NCI-H2171 treated with DMSO at 0.1 percent for 48 hours (cell line): Measurements from ENCODE around the gene IMPDH1.

Experiments
- DNase-seq: peaks from one replicate; lab custom pipeline; 2025; lab: John Stamatoyannopoulos, UW

IMPDH1 gene

DNA sequence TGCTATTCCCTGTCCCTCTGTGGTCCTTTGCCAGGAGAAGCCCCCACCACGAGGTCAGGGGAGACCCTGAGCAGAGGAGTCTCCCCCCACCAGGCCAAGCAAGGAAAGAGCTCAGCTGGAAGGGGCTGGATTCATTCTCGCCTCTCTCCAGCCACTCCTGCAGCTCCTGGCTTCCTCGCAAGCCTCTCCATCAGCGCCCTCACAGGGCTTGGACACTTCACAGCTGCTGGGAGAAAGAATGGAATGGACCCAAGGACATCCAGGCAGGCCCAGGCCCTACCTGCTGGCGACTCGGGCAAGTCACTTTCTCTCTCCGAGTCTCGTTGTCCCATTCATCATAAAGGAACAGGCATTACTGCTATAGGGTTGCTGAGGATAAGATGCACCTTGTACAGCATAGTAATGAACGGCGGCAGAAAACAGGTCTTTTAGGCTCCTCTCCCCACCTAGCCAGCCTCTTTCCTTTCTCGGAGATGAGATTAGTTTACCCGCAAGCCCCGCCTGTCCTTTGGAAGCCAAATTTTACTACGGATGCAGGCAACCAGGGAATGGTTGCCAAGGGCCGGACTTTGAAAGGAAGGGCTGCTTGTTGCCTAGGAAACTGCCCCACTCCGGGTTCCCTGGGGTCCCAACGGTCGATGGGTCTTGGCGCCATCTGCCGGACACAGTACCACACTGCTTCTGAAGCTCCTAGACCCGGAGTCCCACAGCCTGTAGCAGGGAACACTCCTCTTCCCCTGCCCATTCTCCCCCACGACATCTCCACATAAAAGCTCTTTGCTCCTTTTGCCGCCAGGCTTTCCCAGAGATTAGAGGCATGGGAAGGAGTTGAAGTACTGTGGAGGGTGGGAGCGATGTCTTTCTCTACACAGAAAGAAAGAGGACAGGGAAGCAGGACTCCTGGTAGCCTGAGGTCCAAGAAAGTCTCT lies 22.3 kb downstream of the IMPDH1 start:
- peak; percentile 59 for DNase-seq

DNA sequence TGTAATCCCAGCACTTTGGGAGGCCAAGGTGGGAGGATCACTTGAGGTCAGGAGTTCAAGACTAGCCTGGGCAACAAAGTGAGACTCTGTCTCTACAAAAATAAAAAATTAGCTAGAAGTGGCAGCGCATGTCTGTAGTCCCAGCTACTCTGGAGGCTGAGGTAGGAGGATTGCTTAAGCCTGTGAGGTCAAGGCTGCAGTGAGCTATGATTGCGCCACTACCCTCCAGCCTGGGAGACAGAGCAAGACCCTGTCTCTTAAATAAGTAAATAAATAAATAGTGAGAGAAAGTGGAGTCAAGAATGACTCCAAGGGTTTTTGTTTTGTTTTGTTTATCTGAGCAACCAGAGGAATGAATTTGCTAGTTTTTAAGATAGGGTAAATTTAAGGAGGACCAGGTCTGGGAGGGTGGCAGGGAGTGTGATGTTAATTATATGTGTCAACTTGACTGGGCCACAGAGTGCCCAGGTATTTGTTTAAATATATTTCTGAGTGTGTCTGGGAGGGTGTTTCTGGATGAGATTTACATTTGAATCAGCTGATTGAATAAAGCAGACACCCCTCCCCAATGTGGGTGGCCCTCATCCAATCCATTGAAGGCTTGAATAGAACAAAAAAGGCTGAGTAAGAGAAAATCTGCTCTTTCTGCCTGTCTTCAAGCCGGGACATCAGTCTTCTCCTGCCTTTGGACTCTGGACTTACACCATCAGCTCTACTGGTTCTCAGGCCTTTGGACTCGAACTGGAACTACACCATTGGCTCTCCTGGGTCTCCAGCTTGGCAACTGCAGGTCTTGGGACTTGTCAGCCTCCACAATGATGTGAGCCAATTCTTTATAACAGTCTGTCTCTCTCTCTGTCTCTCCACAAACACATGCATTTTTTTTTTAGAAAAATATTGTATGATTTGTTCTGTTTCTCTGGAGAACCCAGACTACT lies 23.5 kb downstream of the IMPDH1 start:
- DNase-seq, result no peak

- no peak for DNase-seq
Observed at GRCh38 chr7:128384726-128385125, 25.1 kb downstream of the IMPDH1 start.

GRCh38 chr7:128383776-128384175 lies 26.0 kb downstream of the IMPDH1 start:
- DNase-seq, result no peak

DNA sequence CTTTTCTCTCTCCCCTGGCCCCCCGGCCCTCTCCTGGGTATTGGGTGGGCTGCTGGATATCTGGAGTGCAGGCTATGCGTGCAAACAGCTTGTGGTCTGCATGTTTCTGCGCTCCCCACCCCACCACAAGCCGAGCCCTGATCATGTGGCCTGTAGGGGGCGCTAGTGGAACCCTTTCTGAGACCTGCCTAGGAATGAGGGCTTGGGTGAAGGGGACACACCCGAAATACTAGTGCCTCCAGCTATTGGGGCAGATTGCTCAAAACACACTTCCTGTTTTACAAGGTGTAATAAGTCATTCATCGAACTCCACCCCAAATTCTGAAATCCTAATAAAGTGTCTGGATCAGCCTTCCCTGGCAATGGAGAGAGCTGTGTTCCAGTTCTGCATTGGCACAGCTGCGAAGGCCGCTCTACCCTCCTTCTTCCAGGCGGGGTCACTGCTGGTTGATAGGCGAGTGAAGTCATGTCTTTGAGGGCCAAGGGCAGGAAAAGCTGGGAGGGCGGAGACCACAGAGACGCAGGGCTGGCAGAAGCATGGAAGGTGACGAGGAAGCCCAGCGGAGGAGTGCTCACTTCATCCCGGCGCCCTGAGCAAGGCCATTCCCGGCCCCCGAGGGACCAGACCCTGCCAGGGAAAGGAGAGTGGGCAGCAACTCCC lies 28.5 kb downstream of the IMPDH1 start:
- DNase-seq, result no peak

- DNase-seq, result no peak
Observed at GRCh38 chr7:128380483-128381106, 29.2 kb downstream of the IMPDH1 start.

- DNase-seq, result no peak
Observed at GRCh38 chr7:128379900-128380479, 29.8 kb downstream of the IMPDH1 start.

GRCh38 chr7:128378637-128379036 lies 31.1 kb downstream of the IMPDH1 start:
- DNase-seq, result no peak

DNA sequence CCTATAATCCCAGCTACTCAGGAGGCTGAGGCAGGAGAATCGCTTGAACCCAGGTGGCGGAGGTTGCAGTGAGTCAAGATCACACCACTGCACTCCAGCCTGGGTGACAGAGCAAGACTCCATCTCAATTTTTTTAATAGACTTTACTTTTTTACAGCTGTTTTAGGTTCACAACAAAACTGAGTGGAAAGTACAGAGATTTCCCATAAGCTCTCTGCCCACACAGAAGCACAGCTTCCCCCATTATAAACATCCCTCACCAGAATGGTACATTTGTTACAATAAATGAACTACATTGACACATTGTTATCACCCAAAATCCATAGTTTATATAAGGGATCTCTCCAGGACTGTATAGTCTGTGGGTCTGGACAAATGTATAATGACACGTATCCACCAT lies 33.7 kb downstream of the IMPDH1 start:
- no peak for DNase-seq

GRCh38 chr7:128374041-128374440 lies 35.7 kb downstream of the IMPDH1 start:
- no peak for DNase-seq

- DNase-seq, result peak; percentile 3
Observed at GRCh38 chr7:128373606-128374005, 36.2 kb downstream of the IMPDH1 start.

DNA sequence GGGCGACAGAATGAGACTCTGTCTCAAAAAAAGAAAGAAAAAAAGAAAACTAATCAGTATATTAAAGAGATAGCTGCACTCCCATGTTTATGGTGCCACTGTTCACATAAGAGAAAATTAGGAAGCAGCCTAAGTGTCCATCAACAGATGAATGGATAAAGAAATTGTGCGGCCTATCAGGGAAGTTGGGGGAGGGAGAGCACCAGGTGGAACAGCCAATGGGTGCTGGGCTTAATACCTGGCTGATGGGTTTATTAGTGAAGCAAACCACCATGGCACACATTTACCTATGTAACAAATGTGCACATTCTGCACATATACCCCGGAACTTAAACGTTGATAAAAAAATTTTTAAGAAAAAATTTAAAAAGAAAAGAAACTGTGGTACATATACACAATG lies 39.3 kb downstream of the IMPDH1 start:
- no peak for DNase-seq

GRCh38 chr7:128366986-128367385 lies 42.8 kb downstream of the IMPDH1 start:
- DNase-seq, result no peak

DNA sequence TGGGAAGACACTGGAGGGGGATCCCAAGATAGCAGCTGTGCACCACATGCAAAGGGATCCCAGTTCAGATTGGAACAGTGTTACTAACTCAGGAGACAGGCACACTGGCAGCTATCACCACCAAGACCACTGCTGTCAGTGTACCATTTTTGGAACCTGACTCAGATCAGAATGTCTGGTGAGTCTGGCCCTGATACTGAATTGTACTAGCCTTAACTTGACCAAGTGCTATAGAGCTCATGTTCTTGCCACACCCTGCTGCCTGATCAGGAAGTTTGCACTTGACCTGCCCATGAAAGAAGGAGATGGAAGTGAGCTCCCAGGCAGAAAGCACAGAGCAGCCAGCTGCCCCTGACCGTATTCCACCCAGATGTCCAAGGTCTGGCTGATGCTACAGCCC lies 43.5 kb downstream of the IMPDH1 start:
- DNase-seq, result no peak

DNA sequence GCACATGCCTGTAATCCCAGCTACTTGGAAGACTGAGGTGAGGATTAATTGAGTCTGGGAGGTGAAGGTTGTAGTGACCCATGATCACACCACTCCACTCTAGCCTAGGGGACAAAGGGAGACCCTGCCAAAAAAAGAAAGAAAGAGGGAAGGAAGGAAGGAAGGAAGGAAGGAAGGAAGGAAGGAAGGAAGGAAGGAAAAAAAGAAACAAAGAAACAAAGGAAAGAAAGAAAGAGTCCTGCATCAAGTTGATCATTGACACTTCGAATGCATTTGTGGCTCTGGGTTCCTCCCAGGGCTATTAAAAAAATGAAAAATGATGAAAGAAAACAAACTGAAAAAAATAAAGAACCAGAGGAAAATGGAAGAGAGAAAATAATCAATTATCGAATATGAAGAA lies 44.4 kb downstream of the IMPDH1 start:
- DNase-seq, result no peak

DNA sequence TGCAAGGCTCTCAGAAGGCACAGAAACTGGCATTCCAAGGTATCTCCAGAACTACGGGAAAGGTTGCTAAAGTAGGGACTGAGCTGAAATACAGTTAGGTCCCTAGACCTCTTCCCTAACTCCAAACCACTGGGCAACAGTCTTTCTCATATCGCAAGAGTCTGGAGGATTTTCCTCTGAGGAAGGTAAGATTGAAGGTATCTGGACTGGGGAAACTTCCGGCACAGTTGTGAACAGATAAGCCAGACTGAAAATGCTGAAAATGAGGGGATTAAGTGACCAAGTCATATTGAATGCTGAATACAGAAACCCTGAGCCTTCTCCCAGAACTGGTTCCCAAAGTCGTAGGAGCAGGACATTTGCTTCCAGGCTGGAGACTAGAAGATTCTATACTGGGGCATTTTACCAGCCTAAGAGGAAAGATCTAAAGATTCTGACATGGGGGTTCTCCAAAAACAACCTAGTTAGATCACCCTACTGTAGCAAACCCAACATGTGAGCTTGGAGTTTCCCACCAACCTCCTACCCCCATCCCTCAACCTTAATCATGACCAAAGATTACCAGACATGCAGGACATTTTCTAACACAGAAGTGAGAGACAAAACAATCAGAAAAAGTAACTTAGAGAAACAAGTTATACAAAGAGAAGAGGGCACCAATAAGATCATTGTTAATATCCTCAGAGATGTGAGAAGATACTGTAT lies 45.5 kb downstream of the IMPDH1 start:
- DNase-seq, result no peak

DNA sequence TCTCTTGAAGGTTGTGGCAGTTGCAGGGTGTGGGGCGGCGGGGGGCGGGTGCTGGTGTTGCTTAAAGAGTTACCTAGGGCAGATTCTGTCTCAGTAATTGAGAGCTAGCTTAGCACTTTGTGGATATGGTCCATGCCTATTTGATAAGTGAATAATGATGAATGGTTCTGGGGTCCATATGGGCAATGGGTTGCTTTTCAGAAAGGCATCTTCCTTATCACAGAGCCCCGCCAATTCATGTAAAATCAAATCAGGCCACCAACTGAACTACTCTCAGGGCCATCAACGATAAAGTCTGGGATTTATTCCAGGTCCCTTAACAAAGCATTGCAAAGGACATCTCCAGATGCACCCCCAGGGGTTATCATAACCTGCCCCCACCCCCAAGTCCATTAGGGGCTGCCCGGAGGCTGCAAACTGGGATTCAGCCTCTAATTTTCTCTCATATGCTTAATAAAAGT lies 46.5 kb downstream of the IMPDH1 start:
- no peak for DNase-seq

DNA sequence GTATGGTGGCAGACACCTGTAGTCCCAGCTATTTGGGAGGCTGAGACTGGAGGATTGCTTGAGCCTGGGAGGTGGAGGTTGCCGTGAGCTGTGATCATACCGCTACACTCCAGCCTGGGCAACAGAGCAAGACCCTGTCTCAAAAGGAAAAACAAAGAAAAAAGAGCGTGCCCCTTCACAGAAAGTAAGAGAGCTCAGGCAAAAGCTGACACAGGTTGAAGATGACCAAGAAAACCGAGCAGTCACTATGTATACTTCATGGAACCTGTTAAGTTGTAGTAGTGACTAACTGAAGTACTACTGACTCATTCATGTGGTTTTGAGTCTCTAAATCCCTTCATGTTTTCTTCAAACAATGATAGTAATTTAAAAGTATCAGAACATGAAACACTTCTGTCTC lies 47.1 kb downstream of the IMPDH1 start:
- DNase-seq, result no peak

DNA sequence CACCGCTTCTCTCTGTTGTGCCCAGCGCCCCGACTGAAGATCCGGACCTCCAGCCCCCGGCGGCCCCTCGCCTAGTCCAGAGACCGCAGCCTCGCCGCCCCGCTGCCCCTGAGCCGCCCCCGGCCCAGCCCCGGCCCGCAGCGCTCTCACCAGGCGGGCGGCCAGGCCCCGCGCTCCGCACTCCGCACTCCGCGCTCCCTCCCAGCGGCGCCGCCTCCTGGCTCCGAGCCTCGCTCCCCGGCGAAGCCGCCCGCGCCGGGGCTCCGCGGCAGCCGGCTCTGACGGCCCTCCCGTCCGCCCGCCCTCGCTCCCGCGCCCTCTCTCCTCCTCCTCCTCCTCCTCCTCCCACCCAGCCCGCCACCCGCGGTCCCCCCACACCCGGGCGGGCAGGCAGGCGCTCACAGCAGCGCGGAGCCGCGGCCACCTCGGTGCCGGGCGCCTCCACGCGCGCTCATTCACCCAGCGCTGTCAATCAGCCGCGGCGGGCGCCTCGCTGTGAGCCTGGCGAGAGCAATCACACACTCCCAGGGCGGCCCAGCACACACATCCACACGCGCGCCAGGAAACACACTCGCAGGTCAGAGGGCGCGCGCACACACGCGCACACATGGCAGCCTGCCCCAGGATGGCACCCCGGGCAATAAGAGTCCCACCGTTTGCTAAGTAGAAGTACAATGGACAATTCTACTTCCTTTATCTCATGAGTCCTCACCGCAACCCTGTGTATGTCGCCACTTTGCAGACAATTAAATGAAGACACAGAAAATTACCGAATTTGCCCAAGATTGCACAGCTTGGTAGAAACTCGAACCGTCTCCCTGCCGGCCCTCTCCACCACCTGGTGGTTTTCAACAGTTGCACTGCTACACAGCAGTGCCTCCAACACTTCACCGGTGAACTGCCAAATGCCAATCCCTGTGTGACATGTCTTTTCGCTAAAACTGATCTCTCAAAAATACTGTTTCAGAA lies 48.1 kb downstream of the IMPDH1 start, which contains the start of gene PRRT4:
Gene PRRT4, minus strand, starts transcription at position 280 of the 969 bp plus-strand sequence.
- DNase-seq, result peak; percentile 68

- DNase-seq, result no peak
Observed at GRCh38 chr7:128360359-128360678, 49.5 kb downstream of the IMPDH1 start.
